Left lung (tissue), 10 donors: ENCODE results near the gene TMEM63B. TPM values are rescaled to one million over a fixed set of nuclear protein-coding genes. Genes with fewer than 3 reads are reported as not detected.

Experiments
- ATAC-seq: fragments of 200-7000 bp; cut with Tn5 transposase; one replicate; pipeline ENCODE4 v1.9.1; 2020; ENCODE audit warnings: moderate library complexity
- DNase-seq, 4 donors: peaks; one replicate each; pipeline ENCODE4 v3.0.0-alpha.2; 2013 to 2020
- H3K27ac ChIP-seq, 2 donors: fragments of 200-600 bp; sonication (generic) in 1 of 2; one replicate each; pipeline versions ENCODE4 v1.5.0 to v1.8.0; 2020 to 2021
- H3K27me3 ChIP-seq, 2 donors: fragments of 200-600 bp; sonication (generic) in 1 of 2; one replicate each; pipeline versions ENCODE4 v1.5.0 to v1.8.0; 2020 to 2021
- H3K36me3 ChIP-seq, 2 donors: fragments of 200-600 bp; sonication (generic) in 1 of 2; one replicate each; pipeline versions ENCODE4 v1.5.0 to v1.8.0; 2020 to 2021
- H3K4me1 ChIP-seq, 2 donors: fragments of 200-600 bp; one replicate each; pipeline ENCODE4 v1.8.0; 2021
- H3K4me3 ChIP-seq, 2 donors: fragments of 200-600 bp; sonication (generic) in 1 of 2; one replicate each; pipeline versions ENCODE4 v1.5.0 to v1.8.0; 2020 to 2021; ENCODE audit warnings: mild to moderate bottlenecking in 1 of 2
- H3K9me3 ChIP-seq, 2 donors: fragments of 200-600 bp; sonication (generic) in 1 of 2; one replicate each; pipeline versions ENCODE4 v1.5.0 to v1.8.0; 2020 to 2021
- CTCF ChIP-seq, 2 donors: fragments of 200-600 bp; sonication (generic) in 1 of 2; IDR thresholded peaks; one replicate each; pipeline versions ENCODE4 v1.5.0 to v1.8.0; 2021; ENCODE audit warnings: antibody characterized with exemption in 2 of 2
- intact Hi-C, 2 donors: fragments of 100-400 bp; cut with DNase I; formaldehyde crosslinking; loops; one replicate each; pipeline versions ENCODE4 v1.11.2 to v1.14.2; 2022
- polyA plus RNA-seq, 6 donors: library from polyadenylated mRNA; unstranded; fragments of 120-200 nt; gene quantifications; one replicate each; pipeline ENCODE4 v1.2.1, GENCODE V29; 2013; ENCODE audit not compliant: insufficient read length in 6 of 6
- total RNA-seq, 2 donors: library from RNA; stranded (reverse); fragmentation: NEBNext Ultra II Directional; extraction: Animal tissue kit (Norgen Biotek cat#: 25700); gene quantifications; one replicate each; pipeline ENCODE4 v1.2.1, GENCODE V29; 2021
- donor health status: DM: no; HTN: yes; CAD: no.
- donor health status: DM: no; HTN: no; CAD: no.

TMEM63B gene
- total and polyA plus RNA-seq, 8 donors: 29.8 to 186 (median 33.8) TPM

- intact Hi-C loops: loop anchor here (5.0 kb wide), 1 partner anchor 54 kb away; no protein-coding TSS in a partner anchor
These were observed 24.2 kb downstream of the TMEM63B start for GRCh38 chr6:44151348-44152108.

GRCh38 chr6:44152109-44152461 is 24.7 kb downstream of the TMEM63B start:
- peak in 1 of 2 donors; percentile 52 for TF ChIP-seq CTCF (IDR thresholded peaks at IDR 0.05)
- ATAC-seq (no peak), DNase-seq (no peak)
- H3K4me3 ChIP-seq: no peak overlapping the region
- no peaks in the 10 kb centered on the region for H3K9me3 ChIP-seq
- peaks cover 0 to 5% of the 10 kb centered on the region in 2 donors for H3K4me1 ChIP-seq
- no peak overlapping the region for H3K27ac ChIP-seq
- no peaks in the 10 kb centered on the region for H3K27me3 ChIP-seq
- peaks cover 0 to 57% of the 10 kb centered on the region in 2 donors for H3K36me3 ChIP-seq
- intact Hi-C loops: loop anchor here (5.0 kb wide), 1 partner anchor 55 kb away; no protein-coding TSS in a partner anchor

More at GRCh38 chr6:44151348-44152108, 24.2 kb downstream of the TMEM63B start:
- H3K36me3 ChIP-seq: peaks cover 0 to 62% of the 10 kb centered on the region in 2 donors
- H3K27ac ChIP-seq: no peak overlapping the region
- H3K9me3 ChIP-seq: no peaks in the 10 kb centered on the region
- peak; percentile 88 for ATAC-seq
- peak; percentile 50 to 95 (median 74) for DNase-seq
- H3K4me3 ChIP-seq: no peak overlapping the region
- H3K27me3 ChIP-seq: no peaks in the 10 kb centered on the region
- TF ChIP-seq CTCF (IDR thresholded peaks at IDR 0.05): peak; percentile 99
- H3K4me1 ChIP-seq: peaks cover 0 to 5% of the 10 kb centered on the region in 2 donors

GRCh38 chr6:44152533-44152932 is 25.2 kb downstream of the TMEM63B start:
- Histone ChIP-seq H3K4me1 (peaks cover 0 to 5% of the 10 kb centered on the region in 2 donors), H3K9me3 (no peaks in the 10 kb centered on the region), H3K27me3 (no peaks in the 10 kb centered on the region), H3K27ac (no peak overlapping the region), H3K36me3 (peaks cover 0 to 52% of the 10 kb centered on the region in 2 donors), H3K4me3 (no peak overlapping the region)
- intact Hi-C loops: loop anchor here (5.0 kb wide), 1 partner anchor 55 kb away; no protein-coding TSS in a partner anchor
- TF ChIP-seq CTCF (IDR thresholded peaks at IDR 0.05): no peak
- ATAC-seq: no peak
- DNase-seq: no peak

- H3K27me3 ChIP-seq: no peaks in the 10 kb centered on the region
- H3K27ac ChIP-seq: no peak overlapping the region
- no peak overlapping the region for H3K4me3 ChIP-seq
- TF ChIP-seq CTCF (IDR thresholded peaks at IDR 0.05): no peak
- intact Hi-C loops: loop anchor here (5.0 kb wide), 1 partner anchor 57 kb away; no protein-coding TSS in a partner anchor
- H3K9me3 ChIP-seq: no peaks in the 10 kb centered on the region
- ATAC-seq (no peak), DNase-seq (no peak)
- peaks cover 0 to 5% of the 10 kb centered on the region in 2 donors for H3K4me1 ChIP-seq
- peaks cover 0 to 37% of the 10 kb centered on the region in 2 donors for H3K36me3 ChIP-seq
These were observed 26.7 kb downstream of the TMEM63B start for GRCh38 chr6:44154067-44154466.

- Histone ChIP-seq H3K4me3 (no peak overlapping the region), H3K27me3 (no peaks in the 10 kb centered on the region), H3K4me1 (peaks cover 0 to 3% of the 10 kb centered on the region in 2 donors), H3K27ac (no peak overlapping the region), H3K9me3 (no peaks in the 10 kb centered on the region), H3K36me3 (peaks cover 0 to 22% of the 10 kb centered on the region in 2 donors)
- DNase-seq: no peak
- intact Hi-C loops: no loop called here
- no peak for ATAC-seq
- no peak for TF ChIP-seq CTCF (IDR thresholded peaks at IDR 0.05)
These were observed 29.3 kb downstream of the TMEM63B start for GRCh38 chr6:44156494-44157151.
